Right renal pelvis (tissue), 4 donors: ENCODE data around the gene GADD45B. TPM values are rescaled to one million over a fixed set of nuclear protein-coding genes. Genes with fewer than 3 reads are reported as not detected.
"Not testable (repeated sequence)": the region's sequence is repeated elsewhere in the genome, so short reads cannot be mapped to it uniquely, and the experiment has no call there.

Source experiments
- DNase-seq, 4 donors: peaks; one replicate each; pipeline ENCODE4 v3.0.0-alpha.2; 2013; ENCODE audit warnings: low read depth in 4 of 4, low spot score in 3 of 4, missing footprints in 1 of 4
- polyA plus RNA-seq, 4 donors: library from polyadenylated mRNA; unstranded; fragments of 120-200 nt; gene quantifications; one replicate each; pipeline ENCODE4 v1.2.1, GENCODE V29; 2013; ENCODE audit not compliant: insufficient read length in 4 of 4

Gene GADD45B
- polyA plus RNA-seq, 4 donors = 10.1 to 14.1 (median 13.1) TPM

- DNase-seq = no peak
Observed at GRCh38 chr19:2443116-2443784, 32.7 kb upstream of the GADD45B start.

GRCh38 chr19:2443785-2444182, 32.1 kb upstream of the GADD45B start:
- no peak for DNase-seq

DNA sequence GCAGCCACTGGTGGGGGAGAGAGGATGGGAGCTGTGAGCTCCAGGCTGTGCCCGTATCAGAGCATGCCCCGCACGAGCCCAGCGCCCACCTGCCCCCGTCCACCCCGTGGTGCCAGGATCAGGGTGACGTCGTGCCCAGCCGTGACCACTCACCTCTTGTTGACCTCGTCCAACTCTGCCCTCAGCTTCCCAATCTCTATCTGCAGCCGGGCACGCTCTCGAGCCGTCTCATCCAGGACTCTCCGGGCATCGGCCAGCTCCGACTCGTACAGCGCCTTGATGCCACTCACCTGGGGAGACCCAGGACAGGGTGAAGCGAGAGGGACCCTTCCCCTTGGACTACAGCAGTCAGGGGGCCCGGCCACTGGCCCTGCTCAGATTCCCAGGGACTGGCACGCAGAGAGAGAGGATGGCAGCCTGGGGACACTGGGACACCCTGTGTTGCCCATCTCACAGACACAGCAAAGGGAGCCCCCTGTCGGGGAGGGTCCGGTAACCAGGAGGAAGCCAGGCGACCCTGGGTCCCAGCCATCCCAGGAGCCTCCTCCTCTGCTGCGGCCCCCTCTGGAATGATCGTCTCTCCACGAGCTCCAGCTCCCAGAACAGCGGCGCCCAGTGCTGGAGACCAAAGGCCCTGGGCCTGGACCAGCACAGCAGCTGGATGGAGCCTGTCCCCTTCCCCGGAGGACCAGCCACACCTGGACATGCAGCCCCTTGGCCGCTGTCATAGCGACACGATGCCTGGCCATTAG, 31.5 kb upstream of the GADD45B start:
- DNase-seq = no peak

DNA sequence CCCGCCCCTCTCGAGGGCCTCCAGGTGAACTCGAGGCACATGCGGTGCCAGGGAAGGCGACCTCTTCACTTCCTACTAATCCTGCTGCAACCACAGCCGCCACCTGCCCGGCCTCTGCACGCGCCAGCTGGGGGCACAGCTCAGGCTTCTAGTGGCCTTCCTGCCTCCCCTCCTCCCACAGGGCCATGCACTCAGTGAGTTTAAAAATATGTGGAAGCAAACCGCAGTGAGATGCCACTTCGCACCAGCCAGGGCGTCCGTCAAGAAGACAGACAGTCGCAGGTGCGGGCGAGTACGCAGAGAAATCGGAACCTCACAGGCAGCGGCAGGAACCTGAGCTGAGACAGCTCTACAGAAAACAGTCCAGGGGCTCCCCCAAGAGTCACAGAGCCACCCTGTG, 29.5 kb upstream of the GADD45B start:
- DNase-seq = no peak

DNA sequence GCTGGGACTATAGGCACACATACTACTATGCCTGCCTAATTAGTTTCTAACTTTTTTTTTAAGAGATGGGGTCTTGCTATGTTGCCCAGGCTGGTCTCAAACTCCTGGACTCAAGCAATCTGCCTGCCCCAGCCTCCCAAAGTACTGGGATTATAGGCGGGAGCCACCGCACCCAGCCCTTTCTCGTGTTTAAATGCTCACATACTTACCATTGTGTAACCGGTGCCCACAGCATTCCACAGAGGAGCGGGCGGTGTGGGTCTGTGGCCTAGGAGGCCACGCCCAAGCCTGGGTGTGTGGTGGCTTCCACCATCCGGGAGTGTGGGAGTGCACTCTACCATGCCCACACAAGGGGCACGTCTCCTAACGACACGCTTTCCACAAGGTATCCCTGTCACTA, 26.9 kb upstream of the GADD45B start:
- DNase-seq = no peak

GRCh38 chr19:2451138-2451537, 24.8 kb upstream of the GADD45B start:
- no peak for DNase-seq

DNA sequence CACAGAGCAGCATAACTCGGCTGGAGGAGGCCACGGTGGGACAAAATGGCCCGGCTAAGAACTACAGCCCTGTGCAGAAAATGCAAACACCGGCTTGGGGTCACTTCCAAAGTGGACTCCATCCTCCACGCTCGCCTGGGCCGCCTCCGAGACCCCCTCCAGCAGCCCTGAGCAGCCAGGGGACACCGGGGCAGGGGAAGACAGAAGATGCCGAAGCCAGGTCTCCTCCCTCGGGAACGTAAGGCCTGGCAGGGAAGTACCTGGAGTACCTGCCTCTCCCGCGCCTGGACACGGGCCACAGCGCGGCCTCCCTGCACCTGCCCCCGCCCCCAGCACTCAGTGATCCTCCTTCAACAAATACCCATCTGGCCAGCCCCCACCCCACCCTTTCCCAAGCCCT, 24.2 kb upstream of the GADD45B start:
- no peak for DNase-seq

DNA sequence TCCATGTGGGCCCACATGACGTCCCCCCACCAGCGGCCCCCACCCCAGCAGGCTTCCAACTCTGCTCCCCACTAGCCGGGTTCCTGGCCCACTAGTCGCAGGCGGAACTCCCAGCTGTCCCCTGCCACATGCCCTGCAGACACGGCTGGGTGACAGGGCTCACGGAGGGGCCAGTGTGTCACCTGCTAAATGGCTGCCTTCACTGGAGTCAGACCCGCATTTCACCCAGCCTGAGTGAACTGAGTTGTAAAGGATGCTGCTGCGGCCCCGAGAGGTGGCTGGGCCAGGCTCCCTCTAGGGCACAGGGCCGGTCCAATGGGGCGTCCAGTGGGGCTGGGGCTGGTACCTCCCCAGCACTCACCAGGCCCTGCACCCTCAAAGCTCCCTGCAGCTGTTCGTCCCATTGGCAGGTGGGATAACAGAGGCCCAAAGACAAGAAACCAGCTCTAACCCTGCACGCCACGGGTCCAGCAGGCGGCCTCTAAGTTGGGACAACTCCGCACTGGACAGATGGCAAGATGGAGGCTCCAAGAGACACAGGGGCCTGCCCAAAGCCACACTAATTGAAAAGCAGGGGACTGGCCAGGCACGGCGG, 22.4 kb upstream of the GADD45B start:
- no peak for DNase-seq

DNA sequence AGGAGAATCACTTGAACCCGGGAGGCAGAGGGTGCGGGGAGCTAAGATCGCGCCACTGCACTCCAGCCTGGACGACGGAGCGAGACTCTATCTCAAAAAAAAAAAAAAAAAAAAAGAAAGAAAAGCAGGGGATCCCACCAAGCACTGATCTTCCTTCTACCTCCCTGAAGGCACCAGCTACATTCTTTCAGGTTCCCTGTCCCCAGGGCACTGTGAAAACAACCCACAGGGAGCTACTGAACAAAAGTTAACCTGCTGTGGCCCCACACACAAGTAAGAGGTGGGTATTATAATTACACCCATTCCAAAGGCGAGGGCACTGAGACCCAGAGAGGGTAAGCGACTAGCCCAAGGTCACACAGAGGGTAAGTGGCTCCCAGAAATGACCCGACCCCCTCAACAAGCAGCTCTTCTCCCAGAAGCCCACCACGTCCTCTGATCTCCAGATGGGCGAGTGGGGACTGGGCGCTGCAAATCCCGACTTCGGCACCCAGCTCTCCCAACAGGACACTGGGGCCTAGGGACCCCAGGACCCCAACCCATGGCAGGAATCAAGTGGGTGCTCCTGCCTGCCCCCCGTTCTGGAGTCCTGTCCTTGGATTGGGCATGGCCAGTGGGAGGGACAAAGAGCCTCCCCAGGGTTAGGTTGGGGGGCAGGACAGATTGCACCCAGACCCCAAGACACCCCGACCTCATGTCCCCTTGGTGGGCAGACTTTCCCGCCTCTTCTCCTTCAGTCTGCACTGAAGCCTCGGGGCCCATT, 21.5 kb upstream of the GADD45B start:
- no peak for DNase-seq

DNA sequence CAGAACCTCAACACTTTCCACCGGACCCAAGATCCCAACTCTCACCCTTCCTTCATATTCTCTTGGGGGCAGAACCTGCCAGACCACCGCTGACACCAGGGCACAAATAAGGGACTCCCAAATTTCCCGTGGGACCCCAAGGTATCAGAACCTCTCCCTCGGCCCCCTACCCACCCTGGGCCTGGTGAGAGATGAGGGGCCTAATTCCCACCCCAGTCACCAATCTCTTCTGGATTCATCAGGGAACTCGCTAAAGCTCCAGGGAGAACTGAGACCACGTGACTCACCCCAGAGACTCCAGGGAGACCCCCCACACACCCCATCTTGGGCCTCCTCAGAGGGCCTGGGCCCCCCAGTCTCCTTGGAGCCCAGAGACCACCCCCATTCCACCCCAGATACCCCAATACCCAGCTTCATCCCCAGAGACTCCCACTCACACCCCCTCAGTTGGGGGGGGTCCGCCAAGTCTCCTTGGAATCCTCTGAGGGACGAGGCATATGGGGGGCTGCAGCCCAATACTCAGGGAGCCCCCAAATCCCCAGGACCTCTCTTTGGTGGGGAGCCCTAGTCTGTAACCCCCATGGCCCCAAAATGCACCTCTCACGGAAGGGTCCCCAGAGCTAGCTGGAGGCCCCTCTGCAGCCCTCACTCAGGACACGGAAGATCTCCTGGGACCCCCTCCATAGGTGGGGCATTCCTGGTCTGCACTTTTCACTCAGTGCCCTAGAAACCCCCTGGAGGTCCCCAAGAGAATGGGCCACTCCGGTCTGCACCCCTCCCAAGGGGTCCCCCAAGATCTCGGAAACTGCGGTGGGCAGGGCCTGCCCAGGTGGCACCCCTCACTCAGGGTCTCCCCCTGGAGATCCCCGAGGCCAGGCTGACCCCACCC, 20.7 kb upstream of the GADD45B start:
- no peak for DNase-seq

DNA sequence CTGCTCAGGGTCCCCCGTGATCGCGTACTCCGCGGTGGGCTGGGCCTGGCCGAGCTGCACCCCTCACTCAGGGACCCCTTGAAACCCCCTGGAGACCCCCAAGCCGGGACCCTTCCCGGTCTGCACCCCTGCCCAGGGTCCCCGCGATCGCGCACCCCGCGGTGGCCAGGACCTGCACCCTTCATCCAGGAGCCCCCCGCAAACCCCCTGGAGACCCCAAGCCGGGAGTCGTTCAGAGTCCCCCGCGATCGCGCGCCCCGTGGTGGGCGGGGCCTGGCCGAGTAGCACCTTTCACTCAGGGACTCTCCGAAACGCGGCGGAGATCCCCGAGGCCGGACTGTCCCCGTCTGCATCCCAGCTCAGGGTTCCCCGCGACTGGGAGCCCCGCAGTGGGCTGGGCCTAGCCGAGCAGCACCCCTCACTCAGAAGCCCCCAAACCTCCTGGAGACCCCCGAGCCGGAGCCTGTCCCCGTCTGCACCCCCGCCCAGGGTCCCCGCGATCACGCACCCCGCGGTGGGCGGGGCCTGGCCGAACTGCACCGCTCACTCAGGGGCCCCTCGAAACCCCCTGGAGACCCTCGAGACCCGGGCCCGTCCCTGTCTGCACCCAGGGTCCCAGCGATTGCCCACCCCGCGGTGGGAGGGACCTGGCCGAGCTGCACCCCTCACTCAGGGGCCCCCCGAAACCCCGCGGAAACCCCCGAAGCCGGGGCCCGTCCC, 19.9 kb upstream of the GADD45B start:
- DNase-seq = no peak

- DNase-seq = no peak
Observed at GRCh38 chr19:2457394-2458037, 18.4 kb upstream of the GADD45B start.

- DNase-seq = no peak
Observed at GRCh38 chr19:2458054-2458453, 17.9 kb upstream of the GADD45B start.

GRCh38 chr19:2458776-2459175, 17.2 kb upstream of the GADD45B start:
- DNase-seq = not testable (repeated sequence)

DNA sequence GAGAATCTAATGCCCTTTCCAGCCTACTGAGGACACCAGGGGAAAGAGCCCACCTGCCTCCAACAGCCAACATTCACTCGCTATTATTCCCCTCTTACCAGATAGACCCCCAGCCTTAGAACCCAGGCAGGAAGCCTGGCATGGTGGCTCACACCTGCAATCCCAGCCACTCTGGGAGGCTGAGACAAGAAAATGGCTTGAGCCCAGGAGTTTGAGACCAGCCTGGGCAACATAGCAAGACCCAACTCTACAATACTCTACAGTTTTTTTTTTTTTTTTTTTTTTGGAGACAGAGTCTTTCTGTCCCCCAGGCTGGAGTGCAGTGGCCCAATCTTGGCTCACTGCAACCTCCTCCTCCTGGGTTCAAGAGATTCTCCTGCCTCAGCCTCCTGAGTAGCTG, 15.7 kb upstream of the GADD45B start:
- no peak for DNase-seq

- no peak for DNase-seq
Observed at GRCh38 chr19:2461751-2462634, 13.9 kb upstream of the GADD45B start.

GRCh38 chr19:2462635-2463421, 13.1 kb upstream of the GADD45B start:
- DNase-seq = peak; percentile 82 to 96 (median 94)
